ENCODE measurements around the gene TCHP.

- TF ChIP-seq CTCF (IDR thresholded peaks at IDR 0.05), result no peak
- TF ChIP-seq POLR2A (IDR thresholded peaks at IDR 0.05), result no peak
Observed at GRCh38 chr12:109916045-109916444, 16.0 kb downstream of the TCHP start.
